Fibroblast of skin of left biceps (primary cell): Measurements from ENCODE around the gene RBMXL2.

Experiments used
- DNase-seq, 2 experiments: peaks; one replicate each; pipeline ENCODE4 v3.0.0-alpha.2; 2013; ENCODE audit warnings: low read depth in 2 of 2

Gene RBMXL2

GRCh38 chr11:7088921-7089320, at the start of gene RBMXL2:
Gene RBMXL2 (plus strand): TSS chr11:7088998. CDS start chr11:7089121, 123 bp downstream.
- DNase-seq = no peak

- no peak for DNase-seq
Measured at GRCh38 chr11:7046474-7047175, 42.2 kb upstream of the RBMXL2 start.

GRCh38 chr11:7050191-7050590, 38.6 kb upstream of the RBMXL2 start:
- DNase-seq = no peak

- no peak for DNase-seq
Measured at GRCh38 chr11:7056828-7057513, 31.8 kb upstream of the RBMXL2 start.

GRCh38 chr11:7057641-7058040, 31.2 kb upstream of the RBMXL2 start:
- DNase-seq = no peak

- no peak for DNase-seq
Measured at GRCh38 chr11:7060868-7061267, 27.9 kb upstream of the RBMXL2 start.

GRCh38 chr11:7062534-7062933, 26.3 kb upstream of the RBMXL2 start:
- DNase-seq = no peak

GRCh38 chr11:7072401-7073028, 16.3 kb upstream of the RBMXL2 start:
- DNase-seq = no peak

GRCh38 chr11:7077101-7077500, 11.7 kb upstream of the RBMXL2 start:
- no peak for DNase-seq

GRCh38 chr11:7079545-7080135, 9.2 kb upstream of the RBMXL2 start:
- no peak for DNase-seq

- DNase-seq = no peak
Measured at GRCh38 chr11:7080900-7081299, 7.9 kb upstream of the RBMXL2 start.

- no peak for DNase-seq
Measured at GRCh38 chr11:7081441-7081840, 7.4 kb upstream of the RBMXL2 start.

GRCh38 chr11:7089328-7090251, 792 bp downstream of the RBMXL2 start:
- no peak for DNase-seq

- DNase-seq = peak; percentile 2 to 13
Measured at GRCh38 chr11:7098235-7098832, 9.5 kb downstream of the RBMXL2 start.

GRCh38 chr11:7115780-7116179, 27.0 kb downstream of the RBMXL2 start:
- DNase-seq = peak; percentile 1 to 10

- DNase-seq = no peak
Measured at GRCh38 chr11:7116370-7116769, 27.6 kb downstream of the RBMXL2 start.

- no peak for DNase-seq
Measured at GRCh38 chr11:7138051-7138450, 49.3 kb downstream of the RBMXL2 start.
